ENCODE measurements around the gene TBX20.

The TBX20 gene

GRCh38 chr7:35260246-35260645, 6.3 kb upstream of the TBX20 start:
- H3K4me3 ChIP-seq (ENCODE audit: low read depth, low read length) = no peak overlapping the region
- no peak for TF ChIP-seq CTCF (IDR thresholded peaks at IDR 0.05; ENCODE audit: low read depth, low read length)

- no peak overlapping the region for H3K4me3 ChIP-seq (ENCODE audit: low read depth, low read length)
- TF ChIP-seq CTCF (IDR thresholded peaks at IDR 0.05; ENCODE audit: low read depth, low read length) = no peak
These were observed 5.6 kb upstream of the TBX20 start for GRCh38 chr7:35259523-35259908.

GRCh38 chr7:35258868-35259522, 5.1 kb upstream of the TBX20 start:
- no peak for TF ChIP-seq CTCF (IDR thresholded peaks at IDR 0.05; ENCODE audit: low read depth, low read length)
- H3K4me3 ChIP-seq (ENCODE audit: low read depth, low read length) = no peak overlapping the region

- no peak overlapping the region for H3K4me3 ChIP-seq (ENCODE audit: low read depth, low read length)
- no peak for TF ChIP-seq CTCF (IDR thresholded peaks at IDR 0.05; ENCODE audit: low read depth, low read length)
These were observed 4.4 kb upstream of the TBX20 start for GRCh38 chr7:35258125-35258867.

- TF ChIP-seq CTCF (IDR thresholded peaks at IDR 0.05; ENCODE audit: low read depth, low read length) = no peak
- H3K4me3 ChIP-seq (ENCODE audit: low read depth, low read length) = no peak overlapping the region
These were observed 3.6 kb upstream of the TBX20 start for GRCh38 chr7:35257251-35258124.

GRCh38 chr7:35256256-35257175, 2.6 kb upstream of the TBX20 start:
- TF ChIP-seq CTCF (IDR thresholded peaks at IDR 0.05; ENCODE audit: low read depth, low read length) = no peak
- H3K4me3 ChIP-seq (ENCODE audit: low read depth, low read length) = no peak overlapping the region

All from WI38 (cell line).